Measurements from ENCODE around the gene MAGEA11. TPM values are rescaled to one million over a fixed set of nuclear protein-coding genes. Genes with fewer than 3 reads are reported as not detected.

MAGEA11 gene
- total and polyA plus RNA-seq, 2 of the 13 experiments (the other 11 are each of a cell fraction or from before 2014, with no cell fraction given), result not detected

DNA sequence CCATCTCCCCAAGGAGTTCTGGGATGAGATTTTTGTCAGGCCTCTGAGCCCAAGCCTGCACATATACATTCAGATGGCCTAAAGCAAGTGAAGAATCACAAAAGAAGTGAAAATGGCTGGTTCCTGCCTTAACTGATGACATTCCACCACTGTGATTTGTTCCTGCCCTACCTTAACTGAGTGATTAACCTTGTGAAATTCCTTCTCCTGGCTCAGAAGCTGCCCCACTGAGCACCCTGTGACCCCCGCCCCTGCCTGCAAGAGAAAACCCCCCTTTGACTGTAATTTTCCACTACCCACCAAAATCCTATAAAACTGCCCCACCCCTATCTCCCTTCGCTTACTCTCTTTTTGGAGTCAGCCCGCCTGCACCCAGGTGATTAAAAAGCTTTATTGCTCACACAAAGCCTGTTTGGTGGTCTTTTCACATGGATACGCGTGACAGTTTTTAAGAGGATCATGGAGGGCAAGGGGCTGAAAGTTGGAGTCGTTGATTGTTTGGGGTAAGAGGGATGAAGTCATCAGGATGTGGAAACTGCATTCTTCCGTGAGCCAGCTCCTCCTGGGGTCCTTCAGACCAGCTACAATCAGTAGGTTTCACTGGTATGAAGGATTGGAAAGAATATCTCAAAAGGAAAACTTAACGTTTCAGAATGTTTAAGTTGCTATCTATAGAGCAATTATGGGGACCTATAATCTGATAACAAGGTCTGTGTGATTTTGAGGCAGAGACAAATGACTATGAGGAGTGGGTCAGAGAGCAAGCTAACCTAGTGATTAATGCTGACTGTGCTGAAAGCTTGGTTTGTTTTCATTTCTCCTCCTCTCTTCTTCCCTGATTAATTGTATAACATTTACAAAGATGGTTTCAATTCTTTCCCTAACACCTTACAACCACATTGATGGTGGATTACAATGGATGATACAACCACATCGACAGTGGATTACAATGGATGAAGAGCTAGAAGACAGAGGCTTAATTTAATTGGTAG is 28.6 kb upstream of the MAGEA11 start:
- ChIA-PET POLR2A (no interaction called here), CTCF (ENCODE audit: low intra/inter-chr PET ratio, low total read pairs) (no interaction called here)
- H3K27me3 ChIP-seq (ENCODE audit: control insufficient read depth in 1 of 2, insufficient read depth in 2 of 2, low read length in 2 of 2), result peaks cover 0 to 4% of the 10 kb centered on the region in 2 experiments; a peak in 1 of 5 replicates
- H3K79me2 ChIP-seq (ENCODE audit: insufficient read depth, low read length), result no peaks in the 10 kb centered on the region
- ATAC-seq (no peak), DNase-seq (ENCODE audit: low spot score) (no peak), FAIRE-seq (no peak)
- no peak overlapping the region for H3K27ac ChIP-seq (ENCODE audit: extremely low read length, insufficient read depth, low read length)
- H3K9me3 ChIP-seq (ENCODE audit: low read length), result no peaks in the 10 kb centered on the region
- BruUV-seq (replicated peaks), result no TSS peak
- H3K9ac ChIP-seq (ENCODE audit: insufficient read depth, low read depth, low read length), result no peak overlapping the region
- WGBS (ENCODE audit: low lambda C conversion rate), result 2% methylated on average over 9 of the region's 9 CpGs
- no peaks in the 10 kb centered on the region for H4K20me1 ChIP-seq (ENCODE audit: insufficient read depth, low read length)
- in situ Hi-C loops (cut with HindIII; ENCODE audit: extremely low pct_ligation_motif_present, low pct_unique_long_range_greater_than_20kb) (no loop called here), intact Hi-C loops (cut with micrococcal nuclease; ENCODE audit: unreplicated experiment) (no loop called here)
- TF ChIP-seq MAFK (conservative IDR thresholded peaks at IDR 0.05 in 1 of 2, IDR thresholded peaks at IDR 0.05 in 1 of 2; ENCODE audit: low read length in 2 of 2) (peak; percentile 81 to 91), MAFF (IDR thresholded peaks at IDR 0.05; ENCODE audit: low read depth, low read length) (peak; percentile 88)
- TF ChIP-seq, protein P1, sequence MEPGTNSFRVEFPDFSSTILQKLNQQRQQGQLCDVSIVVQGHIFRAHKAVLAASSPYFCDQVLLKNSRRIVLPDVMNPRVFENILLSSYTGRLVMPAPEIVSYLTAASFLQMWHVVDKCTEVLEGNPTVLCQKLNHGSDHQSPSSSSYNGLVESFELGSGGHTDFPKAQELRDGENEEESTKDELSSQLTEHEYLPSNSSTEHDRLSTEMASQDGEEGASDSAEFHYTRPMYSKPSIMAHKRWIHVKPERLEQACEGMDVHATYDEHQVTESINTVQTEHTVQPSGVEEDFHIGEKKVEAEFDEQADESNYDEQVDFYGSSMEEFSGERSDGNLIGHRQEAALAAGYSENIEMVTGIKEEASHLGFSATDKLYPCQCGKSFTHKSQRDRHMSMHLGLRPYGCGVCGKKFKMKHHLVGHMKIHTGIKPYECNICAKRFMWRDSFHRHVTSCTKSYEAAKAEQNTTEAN (CRISPR knock-in tag; conservative IDR thresholded peaks at IDR 0.05), result no peak
- no peak overlapping the region for H2AFZ ChIP-seq (ENCODE audit: low read length)
- H3K36me3 ChIP-seq (replicated peaks in 1 of 2; ENCODE audit: control insufficient read depth in 1 of 2, insufficient read depth in 2 of 2, low read length in 2 of 2), result no peaks in the 10 kb centered on the region
- no peak overlapping the region for H3K4me2 ChIP-seq (ENCODE audit: low read depth, low read length)
- no peaks in the 10 kb centered on the region for H3K4me1 ChIP-seq (ENCODE audit: insufficient read depth, low read length)
- H3K4me3 ChIP-seq (replicated peaks in 1 of 3; ENCODE audit: insufficient read depth in 1 of 3, low read depth in 2 of 3, low read length in 3 of 3), result no peak overlapping the region

DNA sequence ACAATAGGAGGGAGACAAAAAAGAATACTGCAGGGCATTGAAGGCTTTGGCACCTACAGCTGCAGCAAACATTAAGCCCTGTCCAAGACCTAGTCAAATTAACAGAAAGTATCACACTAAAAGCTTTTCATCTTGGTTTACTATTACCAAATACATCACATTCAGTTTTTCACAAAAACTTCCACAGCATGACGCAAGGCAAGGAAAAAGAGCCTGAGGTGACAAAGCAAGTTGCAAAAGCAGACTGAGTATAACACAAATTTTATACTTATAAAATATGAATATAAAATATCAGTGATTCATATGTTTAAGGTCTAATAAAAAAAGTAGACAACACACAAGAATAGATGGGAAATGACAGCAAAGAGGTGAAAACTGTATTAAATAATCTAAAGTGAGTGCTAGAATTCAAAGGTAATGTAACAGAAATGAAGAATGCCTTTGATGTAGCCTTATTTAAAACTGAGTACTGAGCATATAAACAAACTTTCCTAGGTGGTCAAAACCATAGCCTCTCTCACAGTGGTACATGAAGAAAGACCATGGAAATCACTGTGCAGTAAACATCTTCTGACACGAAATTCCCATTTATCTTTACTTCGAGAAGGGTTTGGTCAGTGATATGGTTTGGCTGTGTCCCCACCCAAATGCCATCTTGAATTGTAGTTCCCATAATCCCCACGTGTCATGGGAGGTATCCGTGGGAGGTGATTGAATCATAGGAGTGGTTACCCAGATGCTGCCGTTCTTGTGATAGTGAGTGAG is 27.7 kb upstream of the MAGEA11 start:
- Histone ChIP-seq H3K27me3 (ENCODE audit: control insufficient read depth in 1 of 2, insufficient read depth in 2 of 2, low read length in 2 of 2) (peaks cover 0 to 4% of the 10 kb centered on the region in 2 experiments; a peak in 1 of 5 replicates), H3K4me1 (ENCODE audit: insufficient read depth, low read length) (no peaks in the 10 kb centered on the region), H3K4me2 (ENCODE audit: low read depth, low read length) (no peak overlapping the region), H3K27ac (ENCODE audit: extremely low read length, insufficient read depth, low read length) (no peak overlapping the region), H3K36me3 (replicated peaks in 1 of 2; ENCODE audit: control insufficient read depth in 1 of 2, insufficient read depth in 2 of 2, low read length in 2 of 2) (no peaks in the 10 kb centered on the region), H3K9ac (ENCODE audit: insufficient read depth, low read depth, low read length) (no peak overlapping the region), H3K9me3 (ENCODE audit: low read length) (no peaks in the 10 kb centered on the region), H3K4me3 (replicated peaks in 1 of 3; ENCODE audit: insufficient read depth in 1 of 3, low read depth in 2 of 3, low read length in 3 of 3) (no peak overlapping the region), H2AFZ (ENCODE audit: low read length) (no peak overlapping the region), H3K79me2 (ENCODE audit: insufficient read depth, low read length) (no peaks in the 10 kb centered on the region), H4K20me1 (ENCODE audit: insufficient read depth, low read length) (no peaks in the 10 kb centered on the region)
- FAIRE-seq (no peak), ATAC-seq (no peak), DNase-seq (ENCODE audit: low spot score) (no peak)
- BruUV-seq (replicated peaks), result no TSS peak
- intact Hi-C loops (cut with micrococcal nuclease; ENCODE audit: unreplicated experiment), result no loop called here
- POLR2A ChIA-PET, result no interaction called here
- WGBS (ENCODE audit: low lambda C conversion rate), result 0% methylated on average over 3 of the region's 6 CpGs
- CTCF ChIA-PET (ENCODE audit: low intra/inter-chr PET ratio, low total read pairs), result no interaction called here
- in situ Hi-C loops (cut with HindIII; ENCODE audit: extremely low pct_ligation_motif_present, low pct_unique_long_range_greater_than_20kb), result no loop called here
- TF ChIP-seq KLF16 (CRISPR knock-in tag; IDR thresholded peaks at IDR 0.05) (no peak), ZBTB42 (CRISPR knock-in tag; IDR thresholded peaks at IDR 0.05) (no peak), SATB2 (CRISPR knock-in tag; IDR thresholded peaks at IDR 0.05) (no peak), ZSCAN5A (CRISPR knock-in tag; IDR thresholded peaks at IDR 0.05; ENCODE audit: borderline replicate concordance) (no peak), ZNF138 (CRISPR knock-in tag; IDR thresholded peaks at IDR 0.05; ENCODE audit: low read depth) (no peak)

All from HepG2 (cell line).